MCF 10A (cell line): ENCODE results near the gene IGSF9B. TPM values are rescaled to one million over a fixed set of nuclear protein-coding genes. Genes with fewer than 3 reads are reported as not detected.

ENCODE experiments used
- BruUV-seq: library from RNA; stranded (reverse); fragments of 400-500 nt; replicated peaks from 2 replicates; lab custom pipeline; 2021; lab: Mats Ljungman, UMichigan
- CTCF ChIA-PET: fragments of 300-600 bp; sonication (Branson Sonifier 250); formaldehyde crosslinking; extraction: SDS; loops from one replicate; lab custom pipeline; 2021; ENCODE audit warnings: antibody characterized with exemption, inconsistent platforms; lab: Yijun Ruan, JAX
- POLR2A ChIA-PET: fragments of 300-600, 350-650 bp; sonication (Branson Sonifier 250); formaldehyde crosslinking; extraction: SDS; loops from one replicate; lab custom pipeline; 2020; ENCODE audit warnings: antibody characterized with exemption, inconsistent platforms; lab: Yijun Ruan, JAX
- DNase-seq: peaks from one replicate; pipeline ENCODE4 v3.0.0-alpha.2; 2018; ENCODE audit not compliant: unreplicated experiment
- H3K27ac Mint-ChIP-seq: one replicate; pipeline ENCODE4 v1.8.0; 2022; ENCODE audit warnings: mild to moderate bottlenecking, low read depth, mixed read lengths; ENCODE audit not compliant: unreplicated experiment
- H3K27me3 Mint-ChIP-seq: one replicate; pipeline ENCODE4 v1.8.0; 2022; ENCODE audit warnings: mixed read lengths; ENCODE audit not compliant: insufficient read depth, unreplicated experiment
- H3K36me3 Mint-ChIP-seq: one replicate; pipeline ENCODE4 v1.8.0; 2022; ENCODE audit warnings: mild to moderate bottlenecking, moderate library complexity, mixed read lengths; ENCODE audit not compliant: insufficient read depth, unreplicated experiment
- H3K4me1 Mint-ChIP-seq: one replicate; pipeline ENCODE4 v1.8.0; 2022; ENCODE audit warnings: mixed read lengths; ENCODE audit not compliant: insufficient read depth, unreplicated experiment
- H3K4me3 Mint-ChIP-seq: one replicate; pipeline ENCODE4 v1.8.0; 2022; ENCODE audit warnings: mild to moderate bottlenecking, moderate library complexity, mixed read lengths; ENCODE audit not compliant: unreplicated experiment
- H3K9me3 Mint-ChIP-seq: one replicate; pipeline ENCODE4 v1.8.0; 2022; ENCODE audit warnings: mixed read lengths; ENCODE audit not compliant: unreplicated experiment
- CTCF ChIP-seq: fragments of 200-600 bp; IDR thresholded peaks from one replicate; pipeline ENCODE4 v1.8.0; 2022; ENCODE audit warnings: antibody characterized with exemption, mild to moderate bottlenecking; ENCODE audit not compliant: unreplicated experiment
- intact Hi-C: fragments of 100-400 bp; cut with micrococcal nuclease; formaldehyde crosslinking; loops from 2 replicates; pipeline ENCODE4 v1.14.1; 2022
- total RNA-seq: library from RNA; stranded (reverse); gene quantifications from 2 replicates; pipeline ENCODE4 v1.2.3, GENCODE V29; 2022

Gene IGSF9B
- total RNA-seq, 1 experiment from 2014 or later = 13.9 TPM

- BruUV-seq = no TSS peak
- peaks cover 12% of the 10 kb centered on the region for H3K4me1 Mint-ChIP-seq
- H3K36me3 Mint-ChIP-seq = peaks cover 44% of the 10 kb centered on the region
- no peak overlapping the region for H3K27ac Mint-ChIP-seq
- no peaks in the 10 kb centered on the region for H3K9me3 Mint-ChIP-seq
- no peak overlapping the region for H3K4me3 Mint-ChIP-seq
- TF ChIP-seq CTCF = no peak
- DNase-seq = no peak
- POLR2A ChIA-PET = interaction anchor here (1.6 to 2.1 kb wide), 2 partner anchors 10 to 17 kb away, joined by 6 to 9 read pairs; no protein-coding TSS in a partner anchor
- intact Hi-C loops = no loop called here
- no peaks in the 10 kb centered on the region for H3K27me3 Mint-ChIP-seq
- CTCF ChIA-PET = interaction anchor here (0.6 to 1.1 kb wide), 4 partner anchors 12 to 348 kb away, joined by 3 to 5 read pairs (median 3); no protein-coding TSS in a partner anchor
Observed at GRCh38 chr11:133935551-133935910, 21.2 kb downstream of the IGSF9B start.

GRCh38 chr11:133934599-133935550, 21.9 kb downstream of the IGSF9B start:
- Mint-ChIP-seq H3K4me3 (no peak overlapping the region), H3K36me3 (peaks cover 44% of the 10 kb centered on the region), H3K27me3 (no peaks in the 10 kb centered on the region), H3K27ac (peak overlapping the region; percentile 50), H3K9me3 (no peaks in the 10 kb centered on the region), H3K4me1 (peaks cover 12% of the 10 kb centered on the region)
- TF ChIP-seq CTCF = no peak
- intact Hi-C loops = no loop called here
- ChIA-PET POLR2A (interaction anchor here (0.5 to 2.1 kb wide), 6 partner anchors 11 to 1297 kb away, joined by 3 to 9 read pairs (median 3); no protein-coding TSS in a partner anchor), CTCF (interaction anchor here (0.8 to 1.6 kb wide), 5 partner anchors 12 to 309 kb away, joined by 3 to 5 read pairs (median 4); no protein-coding TSS in a partner anchor)
- peak; percentile 91 for DNase-seq
- no TSS peak for BruUV-seq

GRCh38 chr11:133934096-133934495, 22.7 kb downstream of the IGSF9B start:
- no peak for TF ChIP-seq CTCF
- CTCF ChIA-PET = interaction anchor here (0.7 to 1.6 kb wide), 5 partner anchors 90 to 208 kb away, joined by 4 to 7 read pairs (median 5); no protein-coding TSS in a partner anchor
- no peak overlapping the region for H3K4me3 Mint-ChIP-seq
- peaks cover 14% of the 10 kb centered on the region for H3K4me1 Mint-ChIP-seq
- DNase-seq = no peak
- POLR2A ChIA-PET = interaction anchor here (0.7 to 2.1 kb wide), 7 partner anchors 11 to 820 kb away, joined by 3 to 9 read pairs (median 3); no protein-coding TSS in a partner anchor
- no peaks in the 10 kb centered on the region for H3K27me3 Mint-ChIP-seq
- H3K27ac Mint-ChIP-seq = peak overlapping the region; percentile 50
- no peaks in the 10 kb centered on the region for H3K9me3 Mint-ChIP-seq
- BruUV-seq = no TSS peak
- H3K36me3 Mint-ChIP-seq = peaks cover 41% of the 10 kb centered on the region
- intact Hi-C loops = no loop called here
